Tibial nerve (tissue), 4 donors: ENCODE results near the gene MUC22.

Experiments
- EP300 ChIP-seq, 2 donors: sonication (generic); formaldehyde crosslinking; IDR thresholded peaks; one replicate each; pipeline ENCODE4 v1.6.1; 2017; ENCODE audit warnings: antibody characterized with exemption in 2 of 2, mild to moderate bottlenecking in 1 of 2
- POLR2A ChIP-seq, 2 donors: fragments of 450-650 bp; IDR thresholded peaks; one replicate each; pipeline ENCODE4 v1.6.1; 2017; ENCODE audit warnings: antibody characterized with exemption in 2 of 2, mild to moderate bottlenecking in 2 of 2, moderate library complexity in 2 of 2
- TF ChIP-seq, protein P1 (sequence below), 5 experiments: fragments of 200-600 bp in 3 of 5; fragments of 450-650 bp in 2 of 5; sonication (generic) in 3 of 5; IDR thresholded peaks; one replicate each; pipeline ENCODE4 v1.5.1; 2016 to 2019; ENCODE audit warnings: antibody characterized with exemption in 5 of 5, mild to moderate bottlenecking in 3 of 5, moderate library complexity in 2 of 5

DNA sequence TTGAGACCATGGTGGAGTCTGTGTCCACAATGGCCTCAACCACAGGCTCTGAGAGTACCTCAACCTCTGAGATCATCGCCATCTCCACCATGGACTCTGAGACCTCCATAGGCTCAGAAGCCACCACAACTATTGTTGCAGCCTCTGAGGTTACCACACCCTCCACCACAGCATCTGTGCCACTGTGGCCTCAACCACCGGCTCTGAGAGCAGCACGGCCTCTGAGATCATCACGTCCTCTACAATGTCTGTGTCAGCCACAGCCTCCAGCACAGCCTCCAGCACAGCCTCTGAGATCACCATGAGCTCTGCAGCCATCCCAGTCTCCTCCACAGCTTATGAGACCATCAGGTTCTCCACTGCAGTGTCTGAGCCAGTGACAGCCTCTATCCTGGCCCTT lies 46.2 kb upstream of the MUC22 start:
- TF ChIP-seq, protein P1, sequence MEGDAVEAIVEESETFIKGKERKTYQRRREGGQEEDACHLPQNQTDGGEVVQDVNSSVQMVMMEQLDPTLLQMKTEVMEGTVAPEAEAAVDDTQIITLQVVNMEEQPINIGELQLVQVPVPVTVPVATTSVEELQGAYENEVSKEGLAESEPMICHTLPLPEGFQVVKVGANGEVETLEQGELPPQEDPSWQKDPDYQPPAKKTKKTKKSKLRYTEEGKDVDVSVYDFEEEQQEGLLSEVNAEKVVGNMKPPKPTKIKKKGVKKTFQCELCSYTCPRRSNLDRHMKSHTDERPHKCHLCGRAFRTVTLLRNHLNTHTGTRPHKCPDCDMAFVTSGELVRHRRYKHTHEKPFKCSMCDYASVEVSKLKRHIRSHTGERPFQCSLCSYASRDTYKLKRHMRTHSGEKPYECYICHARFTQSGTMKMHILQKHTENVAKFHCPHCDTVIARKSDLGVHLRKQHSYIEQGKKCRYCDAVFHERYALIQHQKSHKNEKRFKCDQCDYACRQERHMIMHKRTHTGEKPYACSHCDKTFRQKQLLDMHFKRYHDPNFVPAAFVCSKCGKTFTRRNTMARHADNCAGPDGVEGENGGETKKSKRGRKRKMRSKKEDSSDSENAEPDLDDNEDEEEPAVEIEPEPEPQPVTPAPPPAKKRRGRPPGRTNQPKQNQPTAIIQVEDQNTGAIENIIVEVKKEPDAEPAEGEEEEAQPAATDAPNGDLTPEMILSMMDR (IDR thresholded peaks at IDR 0.05): no peak
- TF ChIP-seq POLR2A (IDR thresholded peaks at IDR 0.05): no peak
- TF ChIP-seq EP300 (IDR thresholded peaks at IDR 0.05): no peak
